ENCODE results near the gene GPR26.

DNA sequence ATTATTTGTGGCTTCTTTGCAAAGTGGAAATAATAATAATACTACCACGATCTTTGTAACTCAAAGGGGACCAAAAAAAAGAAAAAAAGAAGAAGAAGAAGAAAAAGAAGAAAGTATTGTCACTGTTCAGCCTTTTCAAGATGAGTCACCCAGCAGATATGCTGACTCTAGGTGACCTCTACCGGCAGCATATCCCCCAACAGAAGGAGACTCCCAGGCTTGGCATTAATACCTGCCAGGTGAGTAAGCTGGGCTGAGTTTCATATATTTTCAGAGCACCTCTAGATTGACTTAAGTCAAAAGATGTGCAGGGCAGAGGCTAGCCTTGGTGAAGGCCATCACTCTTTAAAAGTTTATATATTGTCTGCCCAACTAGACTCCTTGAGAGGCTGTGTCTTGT, 30.4 kb upstream of the GPR26 start:
- TF ChIP-seq POLR2AphosphoS5 (IDR thresholded peaks at IDR 0.05; ENCODE audit: low read depth, low read length) (no peak), POLR2A (IDR thresholded peaks at IDR 0.05; ENCODE audit: low read depth, low read length) (no peak), SPI1 (IDR thresholded peaks at IDR 0.05; ENCODE audit: low read depth, low read length) (no peak)

All from GM12891 (cell line).